Ammon's horn (tissue), 1 donor: ENCODE results near the gene CHMP2B.
"Not testable (repeated sequence)": the region's sequence is repeated elsewhere in the genome, so short reads cannot be mapped to it uniquely, and the experiment has no call there.

Experiments
- DNase-seq: peaks from one replicate; pipeline ENCODE4 v3.0.0-alpha.2; 2016; ENCODE audit warnings: low spot score

The CHMP2B gene

DNA sequence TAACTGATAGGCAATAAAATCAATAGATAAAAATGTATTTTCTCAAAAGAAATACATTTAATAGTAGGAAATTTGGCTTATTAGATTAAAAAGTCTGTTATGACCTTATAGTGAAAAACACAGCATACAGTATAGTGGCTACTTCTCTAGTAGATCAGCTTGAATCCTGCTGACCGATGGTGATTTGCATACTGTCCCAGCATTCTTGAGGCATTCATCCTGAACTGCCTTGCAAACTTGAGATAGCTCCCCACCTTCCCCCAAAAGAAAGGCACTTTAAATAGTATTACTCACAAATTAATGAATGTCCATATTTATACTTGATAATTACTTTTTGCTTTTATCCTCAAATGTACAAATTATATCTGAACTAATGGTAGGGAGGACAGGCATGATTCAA, 6.7 kb downstream of the CHMP2B start:
- no peak for DNase-seq

DNA sequence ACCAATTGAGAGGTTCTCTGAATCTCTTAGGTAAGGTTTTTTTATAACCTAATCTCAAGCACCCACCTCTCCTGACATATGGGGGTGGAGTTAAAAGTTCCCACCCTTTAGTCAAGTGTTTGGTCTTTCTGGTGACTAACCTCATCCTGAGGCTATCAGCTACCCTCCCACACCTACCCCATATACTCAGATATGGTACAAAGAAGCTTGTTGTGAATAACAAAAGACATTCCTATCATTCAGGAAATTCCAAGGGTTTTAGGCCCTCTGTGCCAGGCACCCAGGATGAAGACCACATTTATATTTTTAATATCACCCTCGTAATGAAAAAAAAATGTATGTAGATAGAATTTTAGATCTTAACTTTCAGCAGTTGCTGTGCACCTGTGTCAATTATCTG, 9.0 kb downstream of the CHMP2B start:
- no peak for DNase-seq

DNA sequence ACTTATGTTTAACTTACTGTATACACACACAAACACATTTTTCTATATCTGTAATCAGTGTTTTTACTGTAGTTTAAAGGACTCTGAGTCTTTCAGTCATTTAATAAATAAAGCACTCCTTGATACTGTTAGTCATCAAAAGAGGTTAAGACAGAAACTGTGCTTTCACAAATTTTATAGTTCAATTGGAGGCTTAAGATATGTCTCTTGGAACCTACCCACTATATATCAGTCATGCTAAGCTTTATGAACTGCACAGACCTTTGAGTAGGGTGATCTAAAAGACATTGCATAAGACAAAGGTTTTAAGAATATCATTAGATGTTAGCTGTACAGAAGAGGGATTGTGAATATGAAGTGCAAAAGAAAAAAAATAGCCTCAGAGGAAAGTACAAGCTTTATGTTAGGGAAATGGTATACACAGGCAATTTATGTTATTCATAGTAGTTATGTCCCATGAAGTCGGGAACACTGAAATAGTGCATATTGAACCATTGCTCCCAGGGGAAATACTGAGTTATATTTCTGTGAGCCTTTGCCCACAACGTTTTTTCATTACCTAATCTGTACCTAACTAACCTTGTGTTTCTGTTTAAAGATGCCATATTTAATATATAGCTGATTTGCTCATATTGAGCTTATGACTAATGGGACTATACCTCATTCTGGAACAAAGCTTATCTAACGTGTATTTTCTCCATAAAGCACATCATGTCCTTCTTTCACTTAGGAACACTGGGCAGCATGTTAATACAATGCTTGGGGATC, 19.7 kb downstream of the CHMP2B start:
- no peak for DNase-seq

DNA sequence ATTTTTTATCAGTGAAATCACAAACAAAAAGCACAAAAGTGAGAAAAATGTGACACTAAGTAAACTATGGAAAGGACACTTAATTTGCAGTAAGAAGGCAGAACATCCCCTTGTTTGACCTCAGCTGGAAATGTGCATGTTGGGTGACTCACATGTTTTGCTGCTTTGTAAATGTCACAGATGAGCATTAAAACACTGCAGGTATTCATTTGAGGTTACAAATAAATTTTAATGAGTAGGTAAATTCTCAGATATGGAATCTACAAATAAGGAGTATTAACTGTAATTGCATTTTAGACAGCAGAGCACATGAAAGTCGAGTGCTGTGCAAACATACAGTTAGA, 20.3 kb downstream of the CHMP2B start:
- DNase-seq, result no peak

DNA sequence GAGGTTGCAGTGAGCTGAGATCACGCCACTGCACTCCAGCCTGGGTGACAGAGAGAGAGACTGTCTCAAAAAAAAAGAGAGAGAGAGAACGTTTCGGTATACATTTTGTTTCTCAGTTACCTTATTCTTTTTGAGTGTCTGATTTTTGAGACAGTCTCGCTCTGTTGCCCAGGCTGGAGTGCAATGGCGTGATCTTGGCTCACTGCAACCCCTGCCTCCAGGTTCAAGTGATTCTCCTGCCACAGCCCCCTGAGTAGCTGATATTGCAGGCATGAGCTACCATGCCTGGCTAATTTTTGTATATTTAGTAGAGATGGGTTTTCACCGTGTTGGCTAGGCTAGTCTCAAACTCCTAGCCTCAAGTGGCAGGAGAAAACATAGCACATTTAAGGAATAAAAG, 21.1 kb downstream of the CHMP2B start:
- not testable (repeated sequence) for DNase-seq

DNA sequence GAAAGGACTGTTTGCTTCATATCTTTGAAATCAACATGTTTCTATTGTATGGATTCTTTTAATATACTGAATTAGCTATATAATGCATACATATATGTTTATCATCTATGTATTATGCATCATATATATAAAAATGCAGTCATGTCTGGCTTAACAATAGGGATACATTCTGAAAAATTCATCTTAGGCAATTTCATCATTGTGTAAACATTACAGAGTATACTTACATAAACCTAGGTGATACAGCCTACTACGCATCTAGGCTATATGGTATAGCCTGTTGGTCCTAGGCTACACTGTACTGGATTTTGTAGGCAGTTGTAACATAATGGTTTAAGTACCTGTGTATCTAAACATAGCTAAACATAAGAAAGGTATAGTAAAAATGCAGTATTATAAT, 21.7 kb downstream of the CHMP2B start:
- no peak for DNase-seq

DNA sequence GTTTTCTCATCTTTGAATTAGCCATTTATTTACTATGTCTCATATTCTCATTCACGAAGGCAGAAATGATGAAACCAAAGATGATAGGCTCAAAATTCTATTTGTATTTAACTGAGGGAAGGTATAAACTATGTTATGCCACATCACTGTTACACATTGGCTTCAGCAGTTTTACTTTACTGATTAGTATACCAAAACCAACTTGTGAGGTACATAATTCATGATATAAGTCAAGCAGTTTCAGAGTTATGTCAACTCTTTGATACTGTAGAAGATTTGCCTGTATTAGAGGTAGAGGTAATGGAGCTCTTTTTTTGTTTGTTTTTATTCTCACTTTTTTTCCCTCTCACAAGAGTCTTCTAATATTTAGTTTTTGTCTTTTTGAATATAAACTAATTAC, 22.9 kb downstream of the CHMP2B start:
- DNase-seq, result no peak

DNA sequence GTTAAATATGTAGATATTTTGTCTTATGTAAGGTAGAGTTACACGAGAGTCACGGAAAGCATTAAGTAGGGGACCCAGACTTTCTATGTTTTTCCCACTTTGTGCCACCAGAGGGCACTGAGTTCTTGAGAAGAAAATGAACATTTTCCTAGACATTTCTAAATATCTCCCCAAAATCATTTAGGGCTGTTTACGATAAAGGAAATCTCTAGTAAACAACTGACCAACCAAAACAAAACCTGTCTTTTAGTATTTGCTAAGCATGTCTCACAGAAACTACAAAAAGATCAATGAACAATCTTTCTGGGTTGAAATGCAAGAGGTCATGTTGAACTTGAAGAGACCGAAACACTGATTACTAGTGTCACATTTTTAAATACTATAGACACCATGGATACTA, 33.2 kb downstream of the CHMP2B start:
- DNase-seq, result peak; percentile 50

DNA sequence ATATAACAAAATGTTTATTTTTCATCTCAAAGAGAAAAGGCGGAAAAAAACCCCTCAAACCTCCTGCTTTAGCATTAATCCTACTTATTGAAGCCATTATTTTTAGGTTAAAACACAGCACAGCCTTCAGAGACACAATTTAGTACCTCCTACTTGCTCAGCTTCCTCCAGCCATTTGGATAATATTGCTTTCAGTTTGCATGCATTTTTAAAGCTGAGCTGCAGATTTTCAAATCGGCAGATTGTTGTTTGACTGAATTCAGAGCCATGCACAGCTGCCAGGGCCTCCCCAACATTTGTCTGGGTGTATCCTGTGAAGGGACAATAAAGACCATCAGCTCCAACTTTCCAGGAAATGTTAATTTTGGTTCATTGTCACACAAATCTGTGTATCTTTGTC, 34.8 kb downstream of the CHMP2B start:
- no peak for DNase-seq

DNA sequence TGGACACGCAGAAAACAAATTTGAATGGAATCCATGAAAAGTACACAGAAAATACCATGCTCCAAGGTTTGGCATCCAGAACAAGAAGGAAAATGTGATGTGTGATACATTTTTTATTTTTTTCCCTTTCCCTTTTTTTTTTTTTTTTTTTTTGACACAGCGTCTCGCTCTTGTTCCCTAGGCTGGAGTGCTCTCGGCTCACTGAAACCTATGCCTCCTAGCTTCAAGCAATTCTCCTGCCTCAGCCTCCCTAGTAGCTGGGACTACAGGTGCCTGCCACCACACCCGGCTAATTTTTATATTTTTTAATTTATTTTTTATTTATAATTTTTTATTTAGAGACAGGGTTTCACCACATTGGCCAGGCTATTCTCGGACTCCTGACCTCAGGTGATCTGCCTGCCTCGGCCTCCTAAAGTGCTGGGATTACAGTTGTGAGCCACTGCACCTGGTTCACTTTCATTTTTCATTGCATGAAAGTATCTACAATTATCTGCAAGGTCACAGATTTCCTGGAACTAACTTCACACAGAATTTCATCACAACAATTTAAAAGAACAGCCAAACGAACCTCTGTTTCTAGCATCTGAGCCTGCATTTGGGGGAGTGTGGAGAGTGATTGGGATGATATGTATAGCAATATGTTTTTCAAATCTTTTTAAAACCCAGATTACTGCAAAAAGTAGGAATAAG, 41.0 kb downstream of the CHMP2B start:
- no peak for DNase-seq

DNA sequence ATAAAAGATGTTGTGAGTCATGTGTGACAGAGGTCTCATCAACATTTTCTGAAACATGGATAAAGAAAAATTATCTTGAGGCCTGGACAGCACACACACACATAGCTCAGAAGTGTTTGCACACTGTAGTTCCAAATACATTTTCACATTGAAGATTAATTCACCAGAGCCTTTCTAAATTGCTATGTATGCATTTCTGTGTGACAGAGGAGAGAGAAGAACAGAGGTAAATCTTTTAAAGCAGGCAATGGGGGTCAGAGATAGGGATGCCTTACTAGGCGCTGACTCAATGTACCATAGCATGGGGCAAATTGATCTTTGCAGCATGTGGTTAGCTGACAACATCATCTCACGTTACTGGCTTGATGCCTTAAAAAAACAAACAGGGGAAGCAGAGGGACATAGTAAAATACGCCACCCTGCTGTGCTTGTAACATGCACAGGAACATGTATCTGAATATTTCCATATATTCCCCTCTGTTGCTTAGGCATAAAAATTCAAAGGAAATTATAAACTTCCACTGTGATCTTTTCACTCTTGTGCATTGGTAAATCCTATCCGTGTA, 41.6 kb downstream of the CHMP2B start:
- DNase-seq, result no peak

DNA sequence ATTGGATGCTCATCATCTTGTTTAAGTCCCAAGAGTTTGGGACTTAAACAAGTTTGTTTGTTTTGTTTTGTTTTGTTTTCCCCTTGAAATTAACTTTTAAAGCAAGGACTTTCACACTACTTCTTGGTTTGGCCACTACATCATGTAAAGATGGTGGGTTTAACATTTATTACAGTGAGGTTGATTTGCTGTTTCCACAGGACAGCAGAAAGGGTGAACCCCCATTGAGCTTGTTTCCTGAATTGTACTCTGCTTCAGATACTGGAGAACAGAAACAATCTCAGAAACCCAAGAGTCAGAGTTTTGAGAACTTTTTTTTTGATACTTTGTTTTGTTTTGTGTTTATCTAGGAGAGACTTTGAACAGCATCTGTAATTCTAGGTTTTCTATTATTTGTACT, 42.6 kb downstream of the CHMP2B start:
- no peak for DNase-seq

DNA sequence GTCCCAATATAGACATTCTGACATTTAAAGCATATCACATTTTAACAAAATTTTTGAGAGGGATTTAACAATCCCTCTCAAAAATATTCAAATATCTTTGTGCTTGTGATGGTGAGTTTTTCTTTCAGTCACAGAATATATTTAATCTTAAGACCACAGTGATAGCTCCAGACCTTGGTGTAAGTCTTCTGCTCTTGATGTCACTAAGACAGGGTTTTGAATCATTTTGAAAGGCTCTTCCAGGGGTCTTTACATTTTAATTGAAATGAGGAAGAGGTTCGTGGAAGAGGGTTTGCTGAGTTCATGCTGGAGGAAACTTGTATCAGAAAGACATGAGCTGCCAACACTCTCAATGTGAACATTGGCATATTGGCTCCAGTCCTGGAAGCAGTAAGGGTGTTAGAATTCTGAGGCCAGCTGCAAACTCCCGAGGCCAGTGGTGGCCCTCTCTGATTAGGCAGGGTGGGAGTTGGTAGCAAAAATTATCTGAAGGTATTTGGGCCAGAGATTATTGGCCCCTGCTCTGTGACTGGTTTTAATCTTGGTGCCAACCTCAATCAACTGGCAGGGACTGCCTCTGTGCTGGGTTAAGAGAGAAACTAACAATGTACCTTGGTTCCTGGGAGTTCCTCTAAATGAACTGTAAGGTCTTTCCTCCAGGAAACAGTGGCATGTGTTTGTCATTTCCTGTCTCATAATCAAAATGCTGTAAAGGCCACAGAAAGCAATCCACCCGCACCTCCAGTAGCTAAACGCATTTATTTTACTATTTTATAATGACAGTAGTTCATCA, 44.0 kb downstream of the CHMP2B start:
- DNase-seq, result no peak

DNA sequence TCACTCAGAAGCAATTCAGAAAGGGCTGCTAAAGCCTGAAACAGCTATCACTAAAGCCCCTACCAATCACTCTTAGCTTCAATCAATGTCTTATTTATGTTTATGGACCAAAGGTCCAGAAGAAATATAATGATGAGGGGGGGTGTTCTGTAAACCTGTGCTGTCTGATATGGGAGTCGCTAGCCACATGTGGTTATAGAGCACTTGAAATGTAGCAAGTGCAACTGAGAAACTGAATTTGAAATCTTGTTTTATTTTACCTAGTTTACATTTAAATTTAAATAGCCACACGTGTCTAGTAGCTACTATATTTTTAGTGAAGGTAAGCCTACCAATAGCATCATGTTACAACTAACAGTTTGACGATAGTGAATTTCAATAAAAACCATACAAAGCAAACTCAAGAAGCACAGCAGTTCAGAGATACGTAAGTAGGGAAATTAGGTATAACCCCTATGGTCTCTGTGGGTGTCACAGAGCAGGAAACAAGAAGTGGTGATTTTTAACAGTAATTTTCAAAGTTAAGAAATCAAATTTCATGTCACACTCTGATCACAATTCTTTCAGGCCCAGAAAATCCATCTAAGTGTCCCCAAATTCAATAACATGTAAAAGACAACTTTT, 45.7 kb downstream of the CHMP2B start:
- DNase-seq, result no peak

DNA sequence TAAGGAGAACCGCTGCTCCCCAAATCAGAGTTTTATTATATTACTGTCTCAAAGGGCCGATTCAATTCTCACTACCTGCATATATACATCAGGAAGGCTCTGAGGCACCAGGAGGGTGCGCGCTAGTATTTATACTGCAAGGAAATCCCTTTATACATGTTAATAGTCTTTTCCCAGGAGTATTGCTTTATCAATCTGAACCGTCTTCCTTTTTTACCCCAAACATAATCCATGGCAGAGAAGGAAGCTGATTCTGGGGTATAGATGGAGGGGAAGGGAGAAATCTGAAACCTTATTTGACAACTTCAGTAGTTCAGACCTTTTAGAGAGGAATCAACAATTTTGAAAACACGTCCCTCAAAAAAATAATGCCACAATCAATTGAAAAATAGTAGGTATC, 49.4 kb downstream of the CHMP2B start, which contains the start of gene POU1F1:
Gene POU1F1 (minus strand): TSS at position 101 of the 400 bp plus-strand sequence. CDS start 122 bp downstream, outside the sequence.
- DNase-seq, result no peak

DNA sequence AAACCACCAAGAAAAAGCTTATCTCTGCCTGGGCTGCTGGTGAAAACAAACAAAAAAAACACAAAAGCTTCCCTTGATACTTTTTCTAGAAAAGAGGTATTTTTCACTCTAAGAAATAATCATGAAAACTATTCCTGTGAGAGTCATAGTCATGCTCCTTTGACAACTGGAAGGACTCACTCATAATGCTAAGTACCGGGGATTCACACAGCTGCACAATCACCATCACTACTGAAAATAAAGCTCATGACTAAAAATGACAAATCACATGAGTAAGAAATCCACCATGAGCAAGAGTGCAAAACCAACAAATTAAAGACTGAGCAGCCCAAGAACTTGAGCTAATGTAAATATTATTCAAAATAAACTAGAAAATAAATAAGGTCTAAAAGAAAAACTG, 59.9 kb downstream of the CHMP2B start:
- no peak for DNase-seq

DNA sequence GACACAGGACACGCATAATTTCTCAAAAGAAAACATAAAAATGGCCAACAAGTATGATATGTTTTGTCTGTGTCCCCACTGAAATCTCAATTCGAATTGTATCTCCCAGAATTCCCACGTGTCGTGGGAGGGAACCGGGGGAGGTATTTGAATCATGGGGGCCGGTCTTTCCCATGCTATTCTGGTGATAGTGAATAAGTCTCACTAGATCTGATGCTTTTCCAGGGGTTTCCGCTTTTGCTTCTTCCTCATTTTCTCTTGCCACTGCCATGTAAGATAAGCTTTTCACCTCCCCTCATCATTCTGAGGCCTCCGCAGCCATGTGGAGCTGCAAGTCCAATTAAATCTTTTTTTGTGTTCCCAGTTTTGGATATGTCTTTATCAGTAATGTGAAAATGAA, 61.3 kb downstream of the CHMP2B start:
- no peak for DNase-seq

DNA sequence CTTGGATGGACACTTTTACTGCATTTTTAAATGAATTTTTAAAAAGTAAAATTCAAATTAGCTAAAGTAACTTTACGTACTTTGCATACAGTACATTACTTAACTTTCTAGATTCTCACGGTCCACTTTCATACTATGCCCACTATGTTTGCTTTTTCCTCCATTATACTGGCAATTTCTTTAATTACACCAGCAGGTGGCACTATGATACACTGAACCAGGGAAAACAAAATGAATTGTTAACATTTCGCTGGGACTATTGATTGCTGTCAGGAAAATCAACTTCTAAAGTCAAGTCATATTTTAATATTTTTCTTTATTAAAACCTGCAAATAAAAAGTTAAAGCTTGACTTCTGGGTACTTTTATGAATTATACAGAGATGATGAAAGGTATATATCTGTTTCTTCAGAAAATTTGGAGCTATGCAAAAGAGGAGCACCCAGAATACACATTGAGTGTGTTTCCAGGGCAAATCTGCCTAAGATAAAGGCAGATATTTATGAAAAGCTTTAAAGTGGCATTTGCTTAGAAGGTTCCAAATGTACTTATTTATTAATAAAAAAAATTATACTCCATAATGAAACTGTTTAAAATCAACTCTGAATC, 71.1 kb downstream of the CHMP2B start:
- peak; percentile 67 for DNase-seq

DNA sequence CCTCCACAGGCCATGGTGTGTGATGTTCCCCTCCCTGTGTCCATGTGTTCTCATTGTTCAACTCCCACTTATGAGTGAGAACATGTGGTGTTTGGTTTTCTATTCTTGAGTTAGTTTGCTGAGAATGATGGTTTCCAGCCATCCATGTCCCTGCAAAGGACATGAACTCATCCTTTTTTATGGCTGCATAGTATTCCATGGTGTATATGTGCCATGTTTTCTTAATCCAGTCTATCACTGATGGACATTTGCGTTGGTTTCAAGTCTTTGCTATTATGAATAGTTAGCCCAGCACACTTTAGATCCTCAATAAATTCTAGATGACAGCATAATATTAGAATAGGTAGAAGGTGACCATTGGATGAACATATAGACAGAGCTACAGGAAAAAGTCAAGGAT, 77.9 kb downstream of the CHMP2B start:
- not testable (repeated sequence) for DNase-seq
